Measurements from ENCODE around the gene LRMDA. TPM values are rescaled to one million over a fixed set of nuclear protein-coding genes. Genes with fewer than 3 reads are reported as not detected.

LRMDA gene
- polyA plus RNA-seq, 3 donors = 39.8 to 59.6 (median 56.4) TPM

- no peak overlapping the region for H3K27ac ChIP-seq (ENCODE audit: low read depth in 1 of 2, low read length in 2 of 2)
- Mint-ChIP-seq H3K36me3 (peaks cover 3 to 5% of the 10 kb centered on the region in 2 donors), H3K27ac (no peak overlapping the region), H3K27me3 (ENCODE audit: low read depth in 3 of 3) (no peaks in the 10 kb centered on the region), H3K4me1 (no peaks in the 10 kb centered on the region), H3K4me3 (no peak overlapping the region), H3K9me3 (peaks cover 0 to 9% (median 0%) of the 10 kb centered on the region in 7 donors)
- no peaks in the 10 kb centered on the region for H3K27me3 ChIP-seq (ENCODE audit: control insufficient read depth in 2 of 2, insufficient read depth in 2 of 2, low read length in 2 of 2)
- H3K9me3 ChIP-seq (replicated peaks in 1 of 2; ENCODE audit: control insufficient read depth in 1 of 2, insufficient read depth in 1 of 2, low read length in 2 of 2) = no peaks in the 10 kb centered on the region
- H3K36me3 ChIP-seq (replicated peaks in 1 of 2; ENCODE audit: control insufficient read depth in 1 of 2, insufficient read depth in 2 of 2, low read length in 2 of 2) = peaks cover 0 to 5% of the 10 kb centered on the region in 2 donors
- no peak for TF ChIP-seq CTCF (IDR thresholded peaks at IDR 0.05)
- no peak overlapping the region for H3K9ac ChIP-seq (ENCODE audit: insufficient read depth, low read length, poor library complexity, severe bottlenecking)
- WGBS (ENCODE audit: insufficient coverage) = no CpG with 5 or more reads among the region's 2 CpGs
- no peak for DNase-seq
- H3K79me2 ChIP-seq (ENCODE audit: insufficient read depth, low read length) = no peaks in the 10 kb centered on the region
- intact Hi-C loops (cut with micrococcal nuclease) = no loop called here
- H3K4me3 ChIP-seq (replicated peaks in 1 of 3; ENCODE audit: low read depth in 2 of 3, low read length in 3 of 3) = no peak overlapping the region
- no peak overlapping the region for H3K4me2 ChIP-seq (replicated peaks; ENCODE audit: extremely low read depth, low read length, poor library complexity, severe bottlenecking)
- H3K4me1 ChIP-seq (ENCODE audit: control insufficient read depth in 1 of 2, insufficient read depth in 2 of 2, low read length in 2 of 2) = no peaks in the 10 kb centered on the region
- no peak overlapping the region for H2AFZ ChIP-seq (ENCODE audit: insufficient read depth, low read depth, low read length, poor library complexity, severe bottlenecking)
- no peaks in the 10 kb centered on the region for H4K20me1 ChIP-seq (ENCODE audit: insufficient read depth, low read length)
These were observed 740.6 kb downstream of the LRMDA start for GRCh38 chr10:76172020-76172419.

- H3K27me3 Mint-ChIP-seq (ENCODE audit: low read depth in 3 of 3) = no peaks in the 10 kb centered on the region
- 98% methylated on average over 9 of the region's 9 CpGs for WGBS (ENCODE audit: insufficient coverage)
- Histone ChIP-seq H3K9ac (ENCODE audit: insufficient read depth, low read length, poor library complexity, severe bottlenecking) (no peak overlapping the region), H4K20me1 (ENCODE audit: insufficient read depth, low read length) (no peaks in the 10 kb centered on the region), H3K36me3 (replicated peaks in 1 of 2; ENCODE audit: control insufficient read depth in 1 of 2, insufficient read depth in 2 of 2, low read length in 2 of 2) (peaks cover 0 to 5% of the 10 kb centered on the region in 2 donors), H3K4me1 (ENCODE audit: control insufficient read depth in 1 of 2, insufficient read depth in 2 of 2, low read length in 2 of 2) (no peaks in the 10 kb centered on the region), H3K9me3 (replicated peaks in 1 of 2; ENCODE audit: control insufficient read depth in 1 of 2, insufficient read depth in 1 of 2, low read length in 2 of 2) (no peaks in the 10 kb centered on the region), H2AFZ (ENCODE audit: insufficient read depth, low read depth, low read length, poor library complexity, severe bottlenecking) (no peak overlapping the region), H3K4me2 (replicated peaks; ENCODE audit: extremely low read depth, low read length, poor library complexity, severe bottlenecking) (no peak overlapping the region), H3K79me2 (ENCODE audit: insufficient read depth, low read length) (no peaks in the 10 kb centered on the region), H3K27me3 (ENCODE audit: control insufficient read depth in 2 of 2, insufficient read depth in 2 of 2, low read length in 2 of 2) (no peaks in the 10 kb centered on the region), H3K4me3 (replicated peaks in 1 of 3; ENCODE audit: low read depth in 2 of 3, low read length in 3 of 3) (no peak overlapping the region), H3K27ac (ENCODE audit: low read depth in 1 of 2, low read length in 2 of 2) (no peak overlapping the region)
- H3K36me3 Mint-ChIP-seq = peaks cover 6 to 12% of the 10 kb centered on the region in 2 donors
- H3K4me3 Mint-ChIP-seq = no peak overlapping the region
- no peak for TF ChIP-seq CTCF (IDR thresholded peaks at IDR 0.05)
- H3K9me3 Mint-ChIP-seq = peaks cover 0 to 6% (median 0%) of the 10 kb centered on the region in 7 donors
- intact Hi-C loops (cut with micrococcal nuclease) = no loop called here
- H3K4me1 Mint-ChIP-seq = peaks cover 3% of the 10 kb centered on the region
- H3K27ac Mint-ChIP-seq = peak overlapping the region in 1 of 7 donors; percentile 28
- no peak for DNase-seq
These were observed 744.2 kb downstream of the LRMDA start for GRCh38 chr10:76175533-76176165.

Measured in CD14-positive monocyte (primary cell).